Colonic mucosa (tissue), 4 donors: ENCODE measurements around the gene PHF11. TPM values are rescaled to one million over a fixed set of nuclear protein-coding genes. Genes with fewer than 3 reads are reported as not detected.

ENCODE experiments used
- DNase-seq: peaks from one replicate; pipeline ENCODE4 v3.0.0-alpha.2; 2020
- H3K27ac ChIP-seq: fragments of 200-600 bp; one replicate; pipeline ENCODE4 v1.8.0; 2021
- H3K27me3 ChIP-seq: fragments of 200-600 bp; one replicate; pipeline ENCODE4 v1.8.0; 2021
- H3K36me3 ChIP-seq: fragments of 200-600 bp; one replicate; pipeline ENCODE4 v1.8.0; 2021
- H3K4me1 ChIP-seq: fragments of 200-600 bp; one replicate; pipeline ENCODE4 v1.8.0; 2021; ENCODE audit warnings: mild to moderate bottlenecking
- H3K4me3 ChIP-seq: fragments of 200-600 bp; one replicate; pipeline ENCODE4 v1.8.0; 2021
- H3K9ac ChIP-seq, 2 donors: one replicate each; pipeline ENCODE4 v1.7.0; 2013; ENCODE audit warnings: control low read depth in 2 of 2, low read depth in 2 of 2, low read length in 2 of 2
- H3K9me3 ChIP-seq: fragments of 200-600 bp; one replicate; pipeline ENCODE4 v1.8.0; 2021
- CTCF ChIP-seq: fragments of 200-600 bp; IDR thresholded peaks from one replicate; pipeline ENCODE4 v1.8.0; 2022; ENCODE audit warnings: antibody characterized with exemption, mild to moderate bottlenecking
- intact Hi-C: fragments of 100-400 bp; cut with DNase I; formaldehyde crosslinking; loops from one replicate; pipeline ENCODE4 v1.14.1; 2022
- total RNA-seq, 2 donors: library from RNA; stranded (reverse); fragmentation: NEBNext Ultra II Directional in 1 of 2; extraction: Animal tissue kit (Norgen Biotek cat#: 25700) in 1 of 2; gene quantifications; one replicate each; pipeline ENCODE4 v1.2.1, GENCODE V29; 2021
- donor health status: healthy.
- donor health status: DM: no; HTN: no; CAD: no.
- donor health status: DM: no; HTN: no; CAD: no.

Gene PHF11
- total RNA-seq, 2 donors from 2014 or later = 20.3 to 24.1 TPM

DNA sequence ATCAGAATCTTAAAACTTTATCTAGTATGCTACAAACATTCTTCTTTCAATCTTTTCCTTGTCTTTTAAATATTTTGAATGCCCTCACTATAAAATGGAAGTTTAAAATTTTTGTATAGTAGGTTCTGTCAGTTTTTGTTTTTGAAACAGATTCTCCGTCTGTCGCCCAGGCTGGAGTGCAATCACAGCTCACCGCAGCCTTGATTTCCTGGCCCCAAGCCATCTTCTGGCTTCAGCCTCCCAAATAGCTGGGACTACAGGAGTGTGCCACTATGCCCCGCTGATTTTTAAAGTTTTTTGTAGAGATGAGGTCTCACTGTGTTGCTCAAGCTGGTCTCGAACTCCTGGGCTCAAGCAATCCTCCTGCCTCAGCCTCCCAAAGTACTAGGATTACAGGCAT lies 20.7 kb downstream of the PHF11 start:
- no peak for TF ChIP-seq CTCF
- no peaks in the 10 kb centered on the region for H3K36me3 ChIP-seq
- intact Hi-C loops = no loop called here

DNA sequence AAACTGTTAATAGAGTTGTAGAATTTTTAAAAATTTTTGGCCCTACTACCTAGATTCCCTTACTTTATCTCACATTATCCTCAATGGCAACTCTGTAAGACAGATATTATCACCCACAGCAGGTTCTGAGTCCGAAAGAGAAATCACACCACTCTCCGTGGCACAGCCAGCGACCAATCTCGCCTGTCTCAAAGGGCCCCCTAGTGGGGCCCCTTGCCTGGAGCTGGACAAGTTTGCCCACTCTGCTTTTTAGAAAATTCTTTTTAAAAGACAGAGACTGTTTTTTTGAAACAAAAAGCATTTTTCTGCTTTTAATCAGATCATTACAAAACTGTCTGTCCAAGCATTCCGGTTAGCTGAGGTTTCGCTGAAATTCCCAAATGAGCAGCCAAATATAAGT lies 21.7 kb downstream of the PHF11 start:
- Histone ChIP-seq H3K9ac (no peak overlapping the region), H3K27me3 (no peaks in the 10 kb centered on the region), H3K4me1 (no peaks in the 10 kb centered on the region), H3K4me3 (no peak overlapping the region), H3K36me3 (no peaks in the 10 kb centered on the region), H3K9me3 (no peaks in the 10 kb centered on the region), H3K27ac (no peak overlapping the region)
- DNase-seq = no peak
- no peak for TF ChIP-seq CTCF
- intact Hi-C loops = no loop called here

More for the DNA sequence above, 20.7 kb downstream of the PHF11 start:
- no peak for DNase-seq
- H3K27me3 ChIP-seq = no peaks in the 10 kb centered on the region
- H3K4me1 ChIP-seq = no peaks in the 10 kb centered on the region
- no peak overlapping the region for H3K27ac ChIP-seq
- H3K9ac ChIP-seq = no peak overlapping the region
- no peak overlapping the region for H3K4me3 ChIP-seq
- H3K9me3 ChIP-seq = no peaks in the 10 kb centered on the region

- Histone ChIP-seq H3K9ac (no peak overlapping the region), H3K4me1 (no peaks in the 10 kb centered on the region), H3K27ac (no peak overlapping the region), H3K36me3 (no peaks in the 10 kb centered on the region), H3K4me3 (no peak overlapping the region), H3K27me3 (no peaks in the 10 kb centered on the region), H3K9me3 (no peaks in the 10 kb centered on the region)
- DNase-seq = no peak
- TF ChIP-seq CTCF = no peak
- intact Hi-C loops = no loop called here
Measured at GRCh38 chr13:49521224-49521623, 25.5 kb downstream of the PHF11 start.

- H3K9ac ChIP-seq = no peak overlapping the region
- TF ChIP-seq CTCF = no peak
- intact Hi-C loops = no loop called here
- H3K4me1 ChIP-seq = no peaks in the 10 kb centered on the region
- no peaks in the 10 kb centered on the region for H3K36me3 ChIP-seq
- no peaks in the 10 kb centered on the region for H3K27me3 ChIP-seq
- H3K4me3 ChIP-seq = no peak overlapping the region
- H3K9me3 ChIP-seq = no peaks in the 10 kb centered on the region
- no peak for DNase-seq
- no peak overlapping the region for H3K27ac ChIP-seq
Measured at GRCh38 chr13:49524740-49525501, 29.2 kb downstream of the PHF11 start.

GRCh38 chr13:49527123-49527522 lies 31.4 kb downstream of the PHF11 start:
- intact Hi-C loops = no loop called here
- H3K4me1 ChIP-seq = no peaks in the 10 kb centered on the region
- H3K27me3 ChIP-seq = no peaks in the 10 kb centered on the region
- no peak for TF ChIP-seq CTCF
- no peak for DNase-seq
- H3K9ac ChIP-seq = no peak overlapping the region
- no peaks in the 10 kb centered on the region for H3K9me3 ChIP-seq
- H3K27ac ChIP-seq = no peak overlapping the region
- H3K4me3 ChIP-seq = no peak overlapping the region
- no peaks in the 10 kb centered on the region for H3K36me3 ChIP-seq
